B cell (primary cell): ENCODE measurements around the gene ZBP1. TPM values are rescaled to one million over a fixed set of nuclear protein-coding genes. Genes with fewer than 3 reads are reported as not detected.

Experiments used
- ATAC-seq: fragments of 200-7000 bp; cut with Tn5 transposase; one replicate; pipeline ENCODE4 v1.10.0; 2021; ENCODE audit warnings: low read depth, mild to moderate bottlenecking, moderate number of reproducible peaks, moderate library complexity
- CTCF ChIA-PET: fragments of 350-600 bp; sonication (Branson Sonifier 250); formaldehyde crosslinking; loops from one replicate; lab custom pipeline; 2021; ENCODE audit warnings: antibody characterized with exemption, inconsistent platforms; lab: Charles Lee
- POLR2A ChIA-PET: fragments of 350-600 bp; sonication (Branson Sonifier 250); formaldehyde crosslinking; loops from one replicate; lab custom pipeline; 2021; ENCODE audit warnings: antibody characterized with exemption; lab: Charles Lee
- DNase-seq: peaks from one replicate; pipeline ENCODE4 v3.0.0; 2013
- H2AFZ ChIP-seq: 2 replicates; pipeline ENCODE4 v1.6.1; 2012; ENCODE audit warnings: mild to moderate bottlenecking, low read depth, low read length; ENCODE audit not compliant: insufficient read depth, poor library complexity, severe bottlenecking
- H3K27ac ChIP-seq, 2 donors: 1 replicate in 1 of 2; 2 replicates in 1 of 2; pipeline ENCODE4 v1.5.1; 2012 to 2013; ENCODE audit warnings: low read length in 2 of 2, mild to moderate bottlenecking in 2 of 2, moderate library complexity in 1 of 2
- H3K27me3 ChIP-seq, 4 experiments: fragments of 200-600 bp in 1 of 4; sonication (generic) in 1 of 4; replicated peaks in 1 of 4; 1 replicate in 2 of 4; 2 replicates in 2 of 4; pipeline versions ENCODE4 v1.6.1 to v1.7.0; 2013 to 2016; ENCODE audit warnings: low read length in 3 of 4, mild to moderate bottlenecking in 2 of 4, mixed read lengths in 1 of 4, moderate library complexity in 1 of 4; ENCODE audit not compliant: insufficient read depth in 4 of 4, control insufficient read depth in 3 of 4; ENCODE audit errors: control extremely low read depth in 1 of 4
- H3K36me3 ChIP-seq, 2 experiments: replicated peaks in 1 of 2; 1 replicate in 1 of 2; 2 replicates in 1 of 2; pipeline versions ENCODE4 v1.6.1 to v1.7.1; 2013; ENCODE audit warnings: low read length in 1 of 2; ENCODE audit not compliant: insufficient read depth in 2 of 2, control insufficient read depth in 1 of 2; ENCODE audit errors: control extremely low read depth in 1 of 2, extremely low read depth in 1 of 2
- H3K4me1 ChIP-seq, 2 donors: fragments of 200-600 bp in 1 of 2; sonication (generic) in 1 of 2; 1 replicate in 1 of 2; 2 replicates in 1 of 2; pipeline versions ENCODE4 v1.5.1 to v1.6.1; 2013 to 2017; ENCODE audit warnings: low read length in 2 of 2; ENCODE audit not compliant: control insufficient read depth in 2 of 2, insufficient read depth in 2 of 2
- H3K4me2 ChIP-seq: replicated peaks from 2 replicates; pipeline ENCODE3; 2012; ENCODE audit warnings: mild to moderate bottlenecking, low read depth, low read length; ENCODE audit not compliant: poor library complexity, severe bottlenecking
- H3K4me3 ChIP-seq, 5 experiments: fragments of 200-600 bp in 1 of 5; sonication (generic) in 1 of 5; 1 replicate in 3 of 5; 2 replicates in 2 of 5; pipeline versions ENCODE4 v1.5.1 to v1.7.0; 2011 to 2016; ENCODE audit warnings: low read length in 4 of 5, mild to moderate bottlenecking in 4 of 5, low read depth in 2 of 5, control low read depth in 1 of 5, moderate library complexity in 1 of 5; ENCODE audit not compliant: insufficient read depth in 1 of 5; ENCODE audit errors: control extremely low read depth in 1 of 5, extremely low read depth in 1 of 5
- H3K79me2 ChIP-seq: fragments of 200-600 bp; sonication (generic); one replicate; pipeline ENCODE4 v1.6.0; 2016; ENCODE audit warnings: low read length; ENCODE audit not compliant: control insufficient read depth, insufficient read depth
- H3K9ac ChIP-seq: fragments of 200-600 bp; sonication (generic); 2 replicates; pipeline ENCODE4 v1.6.1; 2017; ENCODE audit warnings: mild to moderate bottlenecking, low read length, moderate library complexity
- H3K9me3 ChIP-seq, 3 donors: one replicate each; pipeline versions ENCODE4 v1.6.1 to v1.7.1; 2013; ENCODE audit warnings: low read length in 2 of 3; ENCODE audit not compliant: control insufficient read depth in 2 of 3, insufficient read depth in 1 of 3; ENCODE audit errors: control extremely low read depth in 1 of 3
- H4K20me1 ChIP-seq: 2 replicates; pipeline ENCODE4 v1.6.0; 2012; ENCODE audit warnings: mild to moderate bottlenecking, low read length; ENCODE audit not compliant: insufficient read depth, control insufficient read depth, poor library complexity, severe bottlenecking
- H3K27ac Mint-ChIP-seq: one replicate; pipeline ENCODE4 v1.8.0; 2021; ENCODE audit warnings: mixed read lengths
- H3K27me3 Mint-ChIP-seq: one replicate; pipeline ENCODE4 v1.8.0; 2021; ENCODE audit warnings: mixed read lengths
- H3K4me1 Mint-ChIP-seq: one replicate; pipeline ENCODE4 v1.8.0; 2021; ENCODE audit warnings: mixed read lengths
- H3K4me3 Mint-ChIP-seq: one replicate; pipeline ENCODE4 v1.8.0; 2021; ENCODE audit warnings: mixed read lengths
- H3K9me3 Mint-ChIP-seq: one replicate; pipeline ENCODE4 v1.8.0; 2022; ENCODE audit warnings: mixed read lengths; ENCODE audit not compliant: insufficient read depth
- EZH2 ChIP-seq: IDR thresholded peaks from 2 replicates; pipeline ENCODE4 v1.6.1; 2012; ENCODE audit warnings: borderline replicate concordance, low read depth, mild to moderate bottlenecking, moderate library complexity, low read length; ENCODE audit not compliant: insufficient read depth, poor library complexity, severe bottlenecking
- WGBS: methylation state at CpG from one replicate; pipeline ENCODE4 v1.1.5; 2013; ENCODE audit warnings: missing lambda C conversion rate; ENCODE audit not compliant: insufficient coverage; 5-methylcytosine and 5-hydroxymethylcytosine counted together
- intact Hi-C: fragments of 100-400 bp; cut with micrococcal nuclease; formaldehyde crosslinking; loops from one replicate; pipeline ENCODE4 v1.10.0; 2022
- polyA plus RNA-seq: library from polyadenylated mRNA; depleted of rRNA; stranded (reverse); fragments of >200 nt; gene quantifications from 2 replicates; pipeline ENCODE4 v1.2.3, GENCODE V29; 2012
- total RNA-seq, 2 donors: library from RNA; stranded (reverse); fragments of 120-200 nt in 1 of 2; gene quantifications; 1 replicate in 1 of 2; 2 replicates in 1 of 2; pipeline versions ENCODE4 v1.2.3 to v1.2.4, GENCODE V29; 2013 to 2022
- TF ChIP-seq, protein P1 (sequence below): fragments of 200-600 bp; IDR thresholded peaks from one replicate; pipeline ENCODE4 v1.8.0; 2022; ENCODE audit warnings: antibody characterized with exemption, mild to moderate bottlenecking

The ZBP1 gene
- total and polyA plus RNA-seq, 2 donors (not counting 1 experiment from before 2014, with no cell fraction given): 29.9 to 69.2 TPM

DNA sequence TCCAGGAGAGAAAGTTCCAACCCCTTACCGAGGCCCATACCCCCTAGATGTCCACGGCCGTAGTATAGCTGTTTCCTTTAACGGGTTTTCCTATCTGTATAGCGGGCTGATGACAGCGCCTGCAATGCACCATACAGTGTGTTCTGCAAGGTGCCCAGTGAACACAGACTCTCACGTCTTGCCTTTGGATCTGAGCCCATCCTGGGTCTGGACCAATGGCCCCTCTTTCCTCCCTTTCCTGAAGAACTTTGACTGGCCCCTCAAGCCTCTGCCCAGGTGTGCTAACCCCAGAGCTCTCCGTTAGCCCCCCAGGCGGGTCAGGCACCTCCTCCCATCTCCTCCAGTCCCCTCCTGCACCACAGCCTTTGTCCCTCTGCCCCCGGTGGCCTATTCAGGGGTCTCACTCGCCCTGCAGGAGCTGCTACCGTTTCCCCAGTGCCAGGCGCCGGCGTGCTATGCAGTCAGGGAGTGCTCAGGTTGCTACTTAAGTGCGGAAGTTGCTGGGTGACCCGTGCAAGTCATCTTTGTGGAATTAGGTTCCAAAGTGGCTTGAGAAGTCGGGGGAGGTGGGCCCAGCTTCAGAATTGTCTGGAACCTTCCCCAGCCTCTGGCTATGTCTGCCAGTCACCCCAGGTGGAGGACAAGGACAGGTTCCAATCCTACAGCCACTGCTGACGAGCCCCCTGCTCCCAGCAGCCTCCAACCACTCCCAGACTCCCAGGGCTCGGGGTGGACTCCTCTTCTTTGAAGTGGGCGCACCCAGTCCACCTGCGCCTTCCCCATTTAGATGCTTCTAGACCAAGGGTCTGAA lies 35.0 kb upstream of the ZBP1 start:
- no peak for TF ChIP-seq EZH2
- TF ChIP-seq, protein P1, sequence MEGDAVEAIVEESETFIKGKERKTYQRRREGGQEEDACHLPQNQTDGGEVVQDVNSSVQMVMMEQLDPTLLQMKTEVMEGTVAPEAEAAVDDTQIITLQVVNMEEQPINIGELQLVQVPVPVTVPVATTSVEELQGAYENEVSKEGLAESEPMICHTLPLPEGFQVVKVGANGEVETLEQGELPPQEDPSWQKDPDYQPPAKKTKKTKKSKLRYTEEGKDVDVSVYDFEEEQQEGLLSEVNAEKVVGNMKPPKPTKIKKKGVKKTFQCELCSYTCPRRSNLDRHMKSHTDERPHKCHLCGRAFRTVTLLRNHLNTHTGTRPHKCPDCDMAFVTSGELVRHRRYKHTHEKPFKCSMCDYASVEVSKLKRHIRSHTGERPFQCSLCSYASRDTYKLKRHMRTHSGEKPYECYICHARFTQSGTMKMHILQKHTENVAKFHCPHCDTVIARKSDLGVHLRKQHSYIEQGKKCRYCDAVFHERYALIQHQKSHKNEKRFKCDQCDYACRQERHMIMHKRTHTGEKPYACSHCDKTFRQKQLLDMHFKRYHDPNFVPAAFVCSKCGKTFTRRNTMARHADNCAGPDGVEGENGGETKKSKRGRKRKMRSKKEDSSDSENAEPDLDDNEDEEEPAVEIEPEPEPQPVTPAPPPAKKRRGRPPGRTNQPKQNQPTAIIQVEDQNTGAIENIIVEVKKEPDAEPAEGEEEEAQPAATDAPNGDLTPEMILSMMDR: no peak
- Histone ChIP-seq H3K27me3 (no peaks in the 10 kb centered on the region), H3K4me1 (peaks cover 4 to 18% of the 10 kb centered on the region in 2 donors), H3K4me3 (no peak overlapping the region), H3K9ac (no peak overlapping the region), H3K9me3 (no peaks in the 10 kb centered on the region), H3K4me2 (no peak overlapping the region), H3K79me2 (peaks cover 12% of the 10 kb centered on the region), H3K27ac (no peak overlapping the region), H2AFZ (no peak overlapping the region), H3K36me3 (peaks cover 3 to 77% of the 10 kb centered on the region in 2 experiments), H4K20me1 (peaks cover 77% of the 10 kb centered on the region)
- no peaks in the 10 kb centered on the region for H3K27me3 Mint-ChIP-seq
- ATAC-seq (no peak), DNase-seq (no peak)
- no peaks in the 10 kb centered on the region for H3K9me3 Mint-ChIP-seq
- intact Hi-C loops: loop anchor here (1.0 to 10.0 kb wide), 7 partner anchors 25 to 554 kb away; partner anchors contain the start of gene PMEPA1
- 92% methylated on average over 21 of the region's 22 CpGs for WGBS
- POLR2A ChIA-PET: interaction anchor here (0.6 kb wide), 1 partner anchor 25 kb away, joined by 4 read pairs; no protein-coding TSS in a partner anchor
- H3K4me3 Mint-ChIP-seq: no peak overlapping the region
- H3K4me1 Mint-ChIP-seq: peaks cover 36% of the 10 kb centered on the region
- CTCF ChIA-PET: interaction anchor here (1.0 to 7.0 kb wide), 19 partner anchors 12 to 993 kb away, joined by 3 to 100 read pairs (median 5); partner anchors contain the start of genes PMEPA1 and ZBP1
- H3K27ac Mint-ChIP-seq: peak overlapping the region; percentile 23
